Endothelial cell (in vitro differentiated cells): ENCODE results near the gene ARHGAP5. TPM values are rescaled to one million over a fixed set of nuclear protein-coding genes. Genes with fewer than 3 reads are reported as not detected.

Experiments used
- DNase-seq: peaks from one replicate; pipeline ENCODE4 v3.0.0; 2021; ENCODE audit warnings: low spot score
- H3K27ac Mint-ChIP-seq: one replicate; pipeline ENCODE4 v1.8.0; 2021; ENCODE audit warnings: mixed read lengths, inconsistent platforms; ENCODE audit not compliant: unreplicated experiment
- H3K27me3 Mint-ChIP-seq: one replicate; pipeline ENCODE4 v1.8.0; 2021; ENCODE audit warnings: mild to moderate bottlenecking, moderate library complexity, mixed read lengths, inconsistent platforms; ENCODE audit not compliant: unreplicated experiment
- H3K36me3 Mint-ChIP-seq: one replicate; pipeline ENCODE4 v1.8.0; 2021; ENCODE audit warnings: mild to moderate bottlenecking, low read depth, mixed read lengths, inconsistent platforms; ENCODE audit not compliant: unreplicated experiment
- H3K4me1 Mint-ChIP-seq: one replicate; pipeline ENCODE4 v1.8.0; 2021; ENCODE audit warnings: mild to moderate bottlenecking, mixed read lengths, inconsistent platforms; ENCODE audit not compliant: unreplicated experiment
- H3K4me3 Mint-ChIP-seq: one replicate; pipeline ENCODE4 v1.8.0; 2021; ENCODE audit warnings: mild to moderate bottlenecking, mixed read lengths, inconsistent platforms; ENCODE audit not compliant: unreplicated experiment
- H3K9me3 Mint-ChIP-seq: one replicate; pipeline ENCODE4 v1.8.0; 2021; ENCODE audit warnings: mixed read lengths, inconsistent platforms; ENCODE audit not compliant: unreplicated experiment
- total RNA-seq: library from RNA; stranded (reverse); fragmentation: NEBNext Ultra II Directional; extraction: Animal tissue kit (Norgen Biotek cat#: 25700); gene quantifications from one replicate; pipeline ENCODE4 v1.2.1, GENCODE V29; 2021; ENCODE audit not compliant: unreplicated experiment
- TF ChIP-seq, protein P1 (sequence below): fragments of 200-600 bp; sonication (generic); IDR thresholded peaks from one replicate; pipeline ENCODE4 v1.5.0; 2021; ENCODE audit warnings: antibody characterized with exemption; ENCODE audit not compliant: unreplicated experiment

ARHGAP5 gene
- total RNA-seq, 1 donor from 2014 or later = 78.4 TPM

- H3K27ac Mint-ChIP-seq = no peak overlapping the region
- H3K4me1 Mint-ChIP-seq = no peaks in the 10 kb centered on the region
- H3K27me3 Mint-ChIP-seq = no peaks in the 10 kb centered on the region
- no peaks in the 10 kb centered on the region for H3K9me3 Mint-ChIP-seq
- H3K36me3 Mint-ChIP-seq = peaks cover 3% of the 10 kb centered on the region
- TF ChIP-seq, protein P1, sequence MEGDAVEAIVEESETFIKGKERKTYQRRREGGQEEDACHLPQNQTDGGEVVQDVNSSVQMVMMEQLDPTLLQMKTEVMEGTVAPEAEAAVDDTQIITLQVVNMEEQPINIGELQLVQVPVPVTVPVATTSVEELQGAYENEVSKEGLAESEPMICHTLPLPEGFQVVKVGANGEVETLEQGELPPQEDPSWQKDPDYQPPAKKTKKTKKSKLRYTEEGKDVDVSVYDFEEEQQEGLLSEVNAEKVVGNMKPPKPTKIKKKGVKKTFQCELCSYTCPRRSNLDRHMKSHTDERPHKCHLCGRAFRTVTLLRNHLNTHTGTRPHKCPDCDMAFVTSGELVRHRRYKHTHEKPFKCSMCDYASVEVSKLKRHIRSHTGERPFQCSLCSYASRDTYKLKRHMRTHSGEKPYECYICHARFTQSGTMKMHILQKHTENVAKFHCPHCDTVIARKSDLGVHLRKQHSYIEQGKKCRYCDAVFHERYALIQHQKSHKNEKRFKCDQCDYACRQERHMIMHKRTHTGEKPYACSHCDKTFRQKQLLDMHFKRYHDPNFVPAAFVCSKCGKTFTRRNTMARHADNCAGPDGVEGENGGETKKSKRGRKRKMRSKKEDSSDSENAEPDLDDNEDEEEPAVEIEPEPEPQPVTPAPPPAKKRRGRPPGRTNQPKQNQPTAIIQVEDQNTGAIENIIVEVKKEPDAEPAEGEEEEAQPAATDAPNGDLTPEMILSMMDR = no peak
- no peak for DNase-seq
- H3K4me3 Mint-ChIP-seq = no peak overlapping the region
Measured at GRCh38 chr14:32150392-32150791, 73.3 kb downstream of the ARHGAP5 start.

GRCh38 chr14:32166029-32166428 is 88.9 kb downstream of the ARHGAP5 start:
- TF ChIP-seq, protein P1 = no peak
- DNase-seq = no peak
- H3K36me3 Mint-ChIP-seq = no peaks in the 10 kb centered on the region

DNA sequence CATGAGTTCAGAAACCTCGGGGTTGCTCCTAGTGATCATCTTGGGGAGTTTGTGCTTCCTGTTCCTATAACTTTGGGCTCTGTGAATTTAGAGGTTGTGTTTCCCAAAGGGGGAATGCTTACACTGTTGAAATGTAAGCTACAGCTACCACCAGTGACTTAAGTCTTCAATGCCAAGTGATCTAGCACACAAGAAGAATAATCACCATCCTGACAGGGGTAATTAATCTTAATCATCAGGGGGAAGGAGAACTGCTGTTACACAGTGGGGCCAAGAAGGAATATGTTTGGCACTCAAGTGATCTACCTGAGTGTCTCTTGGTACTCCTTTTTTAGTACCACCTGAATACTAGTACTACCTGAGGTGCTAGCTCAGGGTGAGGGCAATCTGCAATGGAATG is 89.8 kb downstream of the ARHGAP5 start:
- Mint-ChIP-seq H3K27me3 (peaks cover 7% of the 10 kb centered on the region), H3K4me1 (peaks cover 9% of the 10 kb centered on the region), H3K9me3 (no peaks in the 10 kb centered on the region), H3K27ac (no peak overlapping the region), H3K36me3 (no peaks in the 10 kb centered on the region), H3K4me3 (no peak overlapping the region)
- DNase-seq = no peak
- TF ChIP-seq, protein P1 = no peak

More at GRCh38 chr14:32166029-32166428, 88.9 kb downstream of the ARHGAP5 start:
- Mint-ChIP-seq H3K4me3 (no peak overlapping the region), H3K27me3 (peaks cover 7% of the 10 kb centered on the region), H3K9me3 (no peaks in the 10 kb centered on the region), H3K4me1 (peaks cover 9% of the 10 kb centered on the region), H3K27ac (no peak overlapping the region)

GRCh38 chr14:32167907-32168306 is 90.8 kb downstream of the ARHGAP5 start:
- Mint-ChIP-seq H3K36me3 (no peaks in the 10 kb centered on the region), H3K4me3 (no peak overlapping the region), H3K9me3 (no peaks in the 10 kb centered on the region), H3K27ac (no peak overlapping the region), H3K4me1 (peaks cover 9% of the 10 kb centered on the region), H3K27me3 (peaks cover 7% of the 10 kb centered on the region)
- DNase-seq = no peak
- TF ChIP-seq, protein P1 = no peak

DNA sequence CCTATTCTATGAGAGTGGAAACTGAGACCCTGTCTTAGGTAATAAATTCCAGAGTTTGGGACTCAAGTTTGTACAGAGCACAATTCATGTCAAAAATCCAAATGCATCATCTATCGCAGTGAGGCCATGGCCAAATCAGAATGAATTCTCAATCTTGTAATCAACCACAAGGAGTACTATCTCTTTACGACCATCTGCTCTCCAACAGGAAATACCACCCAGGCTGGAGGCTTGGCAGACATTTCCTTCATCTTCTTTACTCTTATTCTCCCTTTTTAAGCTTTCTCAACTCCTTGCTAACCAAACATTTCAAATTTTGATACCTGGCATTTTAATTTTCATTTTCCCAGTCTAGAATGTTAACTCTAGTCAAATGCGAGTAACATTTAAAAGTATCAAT is 92.1 kb downstream of the ARHGAP5 start:
- Mint-ChIP-seq H3K9me3 (no peaks in the 10 kb centered on the region), H3K4me1 (peaks cover 9% of the 10 kb centered on the region), H3K4me3 (peak overlapping the region; percentile 16), H3K27ac (peak overlapping the region; percentile 59), H3K27me3 (peaks cover 7% of the 10 kb centered on the region), H3K36me3 (no peaks in the 10 kb centered on the region)
- DNase-seq = no peak
- TF ChIP-seq, protein P1 = no peak
